Measurements from ENCODE around the gene HPCAL1. TPM values are rescaled to one million over a fixed set of nuclear protein-coding genes. Genes with fewer than 3 reads are reported as not detected.

The HPCAL1 gene
- total RNA-seq, 1 donor from 2014 or later, result 17.3 TPM

DNA sequence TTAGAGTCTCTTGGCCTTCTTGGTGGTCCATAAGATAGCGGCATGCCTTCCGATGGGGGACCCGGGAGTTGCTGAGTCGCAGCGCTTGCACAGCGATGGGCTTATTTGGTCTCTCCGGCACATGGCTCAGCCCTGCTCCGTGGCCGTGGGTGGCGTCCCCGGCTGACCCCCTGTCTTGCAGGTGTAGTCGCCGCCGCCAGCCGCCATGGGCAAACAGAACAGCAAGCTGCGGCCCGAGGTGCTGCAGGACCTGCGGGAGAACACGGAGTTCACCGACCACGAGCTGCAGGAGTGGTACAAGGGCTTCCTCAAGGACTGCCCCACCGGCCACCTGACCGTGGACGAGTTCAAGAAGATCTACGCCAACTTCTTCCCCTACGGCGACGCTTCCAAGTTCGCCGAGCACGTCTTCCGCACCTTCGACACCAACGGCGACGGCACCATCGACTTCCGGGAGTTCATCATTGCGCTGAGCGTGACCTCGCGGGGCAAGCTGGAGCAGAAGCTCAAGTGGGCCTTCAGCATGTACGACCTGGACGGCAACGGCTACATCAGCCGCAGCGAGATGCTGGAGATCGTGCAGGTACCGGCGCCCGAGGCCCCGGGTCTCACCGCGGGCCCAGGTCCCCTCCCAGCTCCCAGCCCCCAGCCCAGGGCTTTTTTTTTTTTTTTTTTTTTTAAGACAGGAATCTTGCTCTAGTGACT is 117.0 kb downstream of the HPCAL1 start:
- H3K4me1 Mint-ChIP-seq, result no peaks in the 10 kb centered on the region
- no peak overlapping the region for H3K27ac Mint-ChIP-seq (ENCODE audit: unreplicated experiment)
- no peaks in the 10 kb centered on the region for H3K9me3 Mint-ChIP-seq
- no peaks in the 10 kb centered on the region for H3K27me3 Mint-ChIP-seq (ENCODE audit: low read depth)
- TF ChIP-seq, protein P1, sequence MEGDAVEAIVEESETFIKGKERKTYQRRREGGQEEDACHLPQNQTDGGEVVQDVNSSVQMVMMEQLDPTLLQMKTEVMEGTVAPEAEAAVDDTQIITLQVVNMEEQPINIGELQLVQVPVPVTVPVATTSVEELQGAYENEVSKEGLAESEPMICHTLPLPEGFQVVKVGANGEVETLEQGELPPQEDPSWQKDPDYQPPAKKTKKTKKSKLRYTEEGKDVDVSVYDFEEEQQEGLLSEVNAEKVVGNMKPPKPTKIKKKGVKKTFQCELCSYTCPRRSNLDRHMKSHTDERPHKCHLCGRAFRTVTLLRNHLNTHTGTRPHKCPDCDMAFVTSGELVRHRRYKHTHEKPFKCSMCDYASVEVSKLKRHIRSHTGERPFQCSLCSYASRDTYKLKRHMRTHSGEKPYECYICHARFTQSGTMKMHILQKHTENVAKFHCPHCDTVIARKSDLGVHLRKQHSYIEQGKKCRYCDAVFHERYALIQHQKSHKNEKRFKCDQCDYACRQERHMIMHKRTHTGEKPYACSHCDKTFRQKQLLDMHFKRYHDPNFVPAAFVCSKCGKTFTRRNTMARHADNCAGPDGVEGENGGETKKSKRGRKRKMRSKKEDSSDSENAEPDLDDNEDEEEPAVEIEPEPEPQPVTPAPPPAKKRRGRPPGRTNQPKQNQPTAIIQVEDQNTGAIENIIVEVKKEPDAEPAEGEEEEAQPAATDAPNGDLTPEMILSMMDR (conservative IDR thresholded peaks at IDR 0.05), result no peak
- no peak overlapping the region for H3K4me3 Mint-ChIP-seq
- H3K36me3 Mint-ChIP-seq (ENCODE audit: low read depth), result no peaks in the 10 kb centered on the region
- DNase-seq (ENCODE audit: low read depth, low spot score), result no peak

DNA sequence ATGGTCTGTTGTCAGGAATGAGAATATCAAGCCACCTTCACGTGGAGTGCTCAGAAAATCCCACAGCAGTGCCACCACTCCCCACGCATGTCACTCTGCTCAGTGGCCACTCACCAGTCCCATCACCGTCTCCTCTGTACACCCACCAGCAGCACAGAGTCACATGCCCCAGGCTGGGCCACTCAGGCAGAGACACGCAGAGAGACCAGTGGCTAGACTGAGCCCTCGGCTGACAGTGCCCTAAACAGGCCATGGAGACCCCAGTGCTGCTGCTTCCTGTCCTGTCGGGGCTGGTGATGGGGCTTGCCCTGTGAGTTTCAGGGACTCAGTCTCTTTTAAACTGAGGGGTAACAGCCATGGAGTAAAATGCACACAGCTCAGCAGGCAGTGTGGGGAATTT is 119.5 kb downstream of the HPCAL1 start:
- H3K36me3 Mint-ChIP-seq (ENCODE audit: low read depth), result no peaks in the 10 kb centered on the region
- peaks cover 16% of the 10 kb centered on the region for H3K4me1 Mint-ChIP-seq
- TF ChIP-seq, protein P1 (conservative IDR thresholded peaks at IDR 0.05), result no peak
- DNase-seq (ENCODE audit: low read depth, low spot score), result no peak
- no peaks in the 10 kb centered on the region for H3K9me3 Mint-ChIP-seq
- H3K27me3 Mint-ChIP-seq (ENCODE audit: low read depth), result no peaks in the 10 kb centered on the region
- H3K27ac Mint-ChIP-seq (ENCODE audit: unreplicated experiment), result peak overlapping the region; percentile 12
- no peak overlapping the region for H3K4me3 Mint-ChIP-seq

- Mint-ChIP-seq H3K27ac (ENCODE audit: unreplicated experiment) (no peak overlapping the region), H3K36me3 (ENCODE audit: low read depth) (no peaks in the 10 kb centered on the region), H3K4me3 (no peak overlapping the region), H3K4me1 (peaks cover 21% of the 10 kb centered on the region), H3K27me3 (ENCODE audit: low read depth) (no peaks in the 10 kb centered on the region), H3K9me3 (no peaks in the 10 kb centered on the region)
- TF ChIP-seq, protein P1 (conservative IDR thresholded peaks at IDR 0.05), result no peak
- no peak for DNase-seq (ENCODE audit: low read depth, low spot score)
Measured at GRCh38 chr2:10422732-10423399, 120.2 kb downstream of the HPCAL1 start.

DNA sequence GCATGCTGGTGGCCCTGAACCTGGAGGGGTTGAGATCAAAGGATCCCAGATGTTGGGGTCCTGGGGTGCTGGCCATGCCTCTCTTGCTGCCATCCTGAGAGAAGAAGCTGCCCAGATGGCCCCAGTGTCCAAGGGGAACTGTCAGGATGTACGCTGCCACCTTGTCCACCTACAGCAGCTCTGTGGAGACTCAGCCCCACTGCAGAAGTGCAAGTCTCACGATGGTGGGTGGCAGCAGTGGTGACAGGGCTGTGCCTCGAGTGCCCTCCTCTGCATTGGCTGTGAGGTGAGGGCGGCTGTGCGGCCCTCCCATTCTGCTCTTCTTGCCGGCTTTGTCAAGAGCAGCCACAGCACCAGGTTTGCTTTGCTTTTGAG is 120.7 kb downstream of the HPCAL1 start:
- no peak overlapping the region for H3K27ac Mint-ChIP-seq (ENCODE audit: unreplicated experiment)
- no peaks in the 10 kb centered on the region for H3K27me3 Mint-ChIP-seq (ENCODE audit: low read depth)
- H3K4me3 Mint-ChIP-seq, result no peak overlapping the region
- H3K9me3 Mint-ChIP-seq, result no peaks in the 10 kb centered on the region
- no peak for DNase-seq (ENCODE audit: low read depth, low spot score)
- TF ChIP-seq, protein P1 (conservative IDR thresholded peaks at IDR 0.05), result no peak
- H3K36me3 Mint-ChIP-seq (ENCODE audit: low read depth), result no peaks in the 10 kb centered on the region
- H3K4me1 Mint-ChIP-seq, result peaks cover 21% of the 10 kb centered on the region

- no peak overlapping the region for H3K4me3 Mint-ChIP-seq
- peak overlapping the region; percentile 89 for H3K27ac Mint-ChIP-seq (ENCODE audit: unreplicated experiment)
- H3K36me3 Mint-ChIP-seq (ENCODE audit: low read depth), result no peaks in the 10 kb centered on the region
- TF ChIP-seq, protein P1 (conservative IDR thresholded peaks at IDR 0.05), result no peak
- DNase-seq (ENCODE audit: low read depth, low spot score), result no peak
- H3K27me3 Mint-ChIP-seq (ENCODE audit: low read depth), result no peaks in the 10 kb centered on the region
- peaks cover 21% of the 10 kb centered on the region for H3K4me1 Mint-ChIP-seq
- no peaks in the 10 kb centered on the region for H3K9me3 Mint-ChIP-seq
Measured at GRCh38 chr2:10424051-10424450, 121.3 kb downstream of the HPCAL1 start.

Data from neural crest cell (in vitro differentiated cells).